ENCODE results near the gene MLANA. TPM values are rescaled to one million over a fixed set of nuclear protein-coding genes. Genes with fewer than 3 reads are reported as not detected.

The MLANA gene
- total RNA-seq, 2 experiments from 2014 or later = not detected

- H3K9me3 Mint-ChIP-seq = no peaks in the 10 kb centered on the region
- ATAC-seq (ENCODE audit: poor library complexity) (no peak), DNase-seq (no peak)
- no peaks in the 10 kb centered on the region for H3K4me1 Mint-ChIP-seq (ENCODE audit: low read depth)
- no peak for TF ChIP-seq CTCF (IDR thresholded peaks at IDR 0.05)
- peaks cover 11% of the 10 kb centered on the region for H3K36me3 ChIP-seq (ENCODE audit: insufficient read depth, low read length)
- H3K4me3 ChIP-seq (ENCODE audit: low read length) = no peak overlapping the region
- intact Hi-C loops (cut with DNase I, micrococcal nuclease) = no loop called here
- H3K27ac ChIP-seq (ENCODE audit: low read depth in 1 of 2, low read length in 2 of 2) = no peak overlapping the region
- H3K4me3 Mint-ChIP-seq = no peak overlapping the region
- no peaks in the 10 kb centered on the region for H3K27me3 Mint-ChIP-seq
- ChIA-PET POLR2A (no interaction called here), CTCF (no interaction called here)
- no peaks in the 10 kb centered on the region for H3K9me3 ChIP-seq (ENCODE audit: control insufficient read depth in 1 of 2, insufficient read depth in 1 of 2, low read length in 2 of 2)
- H3K27me3 ChIP-seq (ENCODE audit: control insufficient read depth in 1 of 2, insufficient read depth in 2 of 2, low read length in 2 of 2) = no peaks in the 10 kb centered on the region
- H3K36me3 Mint-ChIP-seq (ENCODE audit: low read depth) = peaks cover 16% of the 10 kb centered on the region
- H3K4me1 ChIP-seq (ENCODE audit: insufficient read depth, low read length) = peaks cover 2% of the 10 kb centered on the region
- no peak overlapping the region for H3K27ac Mint-ChIP-seq
Measured at GRCh38 chr9:5893134-5893505, 2.4 kb downstream of the MLANA start.

GRCh38 chr9:5893591-5894236 lies 3.0 kb downstream of the MLANA start:
- no peak for TF ChIP-seq CTCF (IDR thresholded peaks at IDR 0.05)
- Mint-ChIP-seq H3K9me3 (no peaks in the 10 kb centered on the region), H3K36me3 (ENCODE audit: low read depth) (peaks cover 22% of the 10 kb centered on the region), H3K4me3 (no peak overlapping the region), H3K27ac (no peak overlapping the region), H3K4me1 (ENCODE audit: low read depth) (no peaks in the 10 kb centered on the region), H3K27me3 (no peaks in the 10 kb centered on the region)
- Histone ChIP-seq H3K4me3 (ENCODE audit: low read length) (no peak overlapping the region), H3K36me3 (ENCODE audit: insufficient read depth, low read length) (peaks cover 11% of the 10 kb centered on the region), H3K27ac (ENCODE audit: low read depth in 1 of 2, low read length in 2 of 2) (no peak overlapping the region), H3K27me3 (ENCODE audit: control insufficient read depth in 1 of 2, insufficient read depth in 2 of 2, low read length in 2 of 2) (no peaks in the 10 kb centered on the region), H3K9me3 (ENCODE audit: control insufficient read depth in 1 of 2, insufficient read depth in 1 of 2, low read length in 2 of 2) (no peaks in the 10 kb centered on the region), H3K4me1 (ENCODE audit: insufficient read depth, low read length) (peaks cover 2% of the 10 kb centered on the region)
- intact Hi-C loops (cut with DNase I, micrococcal nuclease) = no loop called here
- POLR2A ChIA-PET = interaction anchor here (1.4 kb wide), 1 partner anchor 100 kb away, joined by 3 read pairs; no protein-coding TSS in a partner anchor
- DNase-seq = no peak
- CTCF ChIA-PET = no interaction called here
- no peak for ATAC-seq (ENCODE audit: poor library complexity)

GRCh38 chr9:5894237-5894959 lies 3.7 kb downstream of the MLANA start:
- ChIA-PET CTCF (no interaction called here), POLR2A (interaction anchor here (1.4 kb wide), 1 partner anchor 100 kb away, joined by 3 read pairs; no protein-coding TSS in a partner anchor)
- Histone ChIP-seq H3K4me3 (ENCODE audit: low read length) (no peak overlapping the region), H3K36me3 (ENCODE audit: insufficient read depth, low read length) (peaks cover 11% of the 10 kb centered on the region), H3K4me1 (ENCODE audit: insufficient read depth, low read length) (peaks cover 2% of the 10 kb centered on the region), H3K27me3 (ENCODE audit: control insufficient read depth in 1 of 2, insufficient read depth in 2 of 2, low read length in 2 of 2) (no peaks in the 10 kb centered on the region), H3K27ac (ENCODE audit: low read depth in 1 of 2, low read length in 2 of 2) (no peak overlapping the region), H3K9me3 (ENCODE audit: control insufficient read depth in 1 of 2, insufficient read depth in 1 of 2, low read length in 2 of 2) (no peaks in the 10 kb centered on the region)
- no peaks in the 10 kb centered on the region for H3K9me3 Mint-ChIP-seq
- peaks cover 29% of the 10 kb centered on the region for H3K36me3 Mint-ChIP-seq (ENCODE audit: low read depth)
- intact Hi-C loops (cut with DNase I, micrococcal nuclease) = no loop called here
- no peak for TF ChIP-seq CTCF (IDR thresholded peaks at IDR 0.05)
- no peak for DNase-seq
- no peaks in the 10 kb centered on the region for H3K27me3 Mint-ChIP-seq
- ATAC-seq (ENCODE audit: poor library complexity) = no peak
- no peak overlapping the region for H3K27ac Mint-ChIP-seq
- no peaks in the 10 kb centered on the region for H3K4me1 Mint-ChIP-seq (ENCODE audit: low read depth)
- H3K4me3 Mint-ChIP-seq = no peak overlapping the region
